ENCODE data around the gene YAF2.
"Not testable (repeated sequence)": the region's sequence is repeated elsewhere in the genome, so short reads cannot be mapped to it uniquely, and the experiment has no call there.

Gene YAF2

DNA sequence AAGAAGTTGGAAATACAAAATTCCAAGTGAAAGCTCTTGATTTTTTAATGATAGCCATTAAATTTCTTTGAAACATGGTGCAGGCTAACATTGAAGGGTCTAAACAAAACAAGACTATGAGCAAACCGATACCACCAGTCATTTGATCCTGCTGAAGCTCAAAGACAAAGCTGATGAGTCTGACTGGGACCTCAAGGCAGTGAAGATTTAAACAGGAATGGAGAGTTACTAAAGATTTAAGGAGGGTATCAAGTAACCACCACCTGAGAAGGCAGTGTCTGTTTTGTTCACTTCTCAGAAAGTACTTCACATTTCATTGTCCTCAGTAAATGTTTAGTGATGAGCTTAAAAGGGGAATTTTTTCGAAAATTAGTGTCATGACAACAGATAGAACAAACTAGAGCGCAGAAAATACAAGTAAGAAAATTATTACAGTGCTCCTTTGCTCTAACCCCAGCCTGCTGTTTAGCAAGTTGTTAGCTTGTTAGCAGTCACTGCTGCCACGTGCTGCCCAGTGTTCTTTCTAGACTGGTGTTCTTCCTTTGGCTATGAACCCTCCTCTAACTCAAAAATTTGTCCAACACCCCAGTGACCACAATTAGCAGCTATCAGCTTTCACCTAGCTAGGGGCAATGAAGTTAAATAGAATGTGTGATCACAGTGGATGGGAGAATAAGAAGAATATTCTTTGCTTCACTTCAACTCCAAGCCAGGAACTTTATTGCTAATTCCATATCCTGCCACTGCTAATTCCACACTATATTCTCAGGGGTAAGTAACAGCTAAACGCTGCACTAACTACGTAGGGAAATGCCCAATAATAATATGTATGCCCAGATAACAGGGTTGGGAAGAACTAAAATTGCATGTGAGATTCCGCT lies 41.1 kb downstream of the YAF2 start:
- DNase-seq (ENCODE audit: low spot score) = no peak

DNA sequence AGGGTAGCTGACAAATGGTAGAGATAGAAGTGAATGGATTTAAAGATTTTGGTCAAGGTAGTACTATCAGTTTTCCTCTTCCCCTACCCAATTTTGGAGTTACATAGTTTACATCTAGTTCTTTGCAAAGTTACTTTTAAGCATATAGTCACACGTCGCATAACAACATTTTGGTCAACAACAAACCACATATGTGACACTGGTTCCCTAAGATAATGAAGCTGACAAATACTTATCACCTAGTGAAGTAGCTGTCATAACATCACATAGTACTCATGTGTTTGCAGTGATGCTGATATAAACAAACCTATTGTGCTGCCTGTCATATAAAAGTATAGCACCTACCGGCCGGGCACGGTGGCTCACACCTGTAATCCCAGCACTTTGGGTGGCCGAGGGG lies 45.4 kb downstream of the YAF2 start:
- DNase-seq (ENCODE audit: low spot score) = no peak

DNA sequence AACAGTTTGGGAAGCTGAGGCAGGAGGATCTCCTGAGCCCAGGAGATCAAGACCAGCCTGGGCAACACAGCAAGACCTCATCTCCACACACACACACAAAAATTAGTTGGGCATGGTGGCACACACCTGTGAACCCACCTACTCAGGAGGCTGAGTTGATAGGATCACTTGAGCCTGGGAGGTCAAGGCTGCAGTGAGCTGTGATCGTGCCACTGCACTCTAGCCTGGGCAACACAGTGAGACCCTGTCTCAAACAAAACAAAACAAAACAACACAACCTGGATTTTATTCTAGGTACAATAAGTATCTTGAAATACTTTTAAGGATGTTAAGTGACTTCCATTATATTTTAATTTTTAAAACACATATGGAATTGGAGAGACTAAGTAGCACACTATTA lies 45.8 kb downstream of the YAF2 start:
- DNase-seq (ENCODE audit: low spot score) = no peak

DNA sequence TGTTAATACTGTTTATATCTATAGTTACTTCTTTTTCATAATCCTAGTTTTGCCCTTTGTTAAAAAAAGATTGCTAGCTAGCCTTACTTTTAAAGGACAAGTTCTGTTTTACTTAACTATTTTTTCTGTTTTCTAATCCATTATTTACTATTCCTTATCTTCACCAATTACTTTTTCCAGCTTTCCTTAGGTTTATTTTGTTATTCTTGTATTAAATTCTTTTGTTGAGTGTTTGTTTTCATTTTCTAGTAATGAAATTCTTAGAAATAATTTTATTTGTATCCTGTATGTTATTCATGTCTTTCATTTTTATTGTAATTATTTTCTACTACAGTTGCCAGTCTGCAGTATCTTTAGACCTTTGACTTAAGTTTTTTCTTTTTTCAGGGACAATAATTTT lies 47.7 kb downstream of the YAF2 start:
- DNase-seq (ENCODE audit: low spot score) = no peak

DNA sequence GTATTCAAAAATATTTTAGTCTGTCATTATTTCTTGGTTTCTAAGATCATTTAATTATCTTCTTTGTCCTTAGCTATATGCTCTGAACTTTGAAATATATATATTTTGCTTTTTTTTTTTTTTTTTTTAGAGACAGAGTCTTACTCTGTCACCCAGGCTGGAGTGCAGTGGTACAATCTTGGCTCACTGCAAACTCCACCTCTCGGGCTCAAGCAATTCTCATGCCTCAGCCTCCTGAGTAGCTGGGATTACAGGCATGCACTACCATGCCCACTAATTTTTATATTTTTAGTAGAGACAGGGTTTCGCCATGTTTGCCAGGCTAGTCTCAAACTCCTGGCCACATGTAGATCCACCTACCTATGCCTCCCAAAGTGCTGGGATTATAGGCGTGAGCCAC lies 49.8 kb downstream of the YAF2 start:
- not testable (repeated sequence) for DNase-seq (ENCODE audit: low spot score)

DNA sequence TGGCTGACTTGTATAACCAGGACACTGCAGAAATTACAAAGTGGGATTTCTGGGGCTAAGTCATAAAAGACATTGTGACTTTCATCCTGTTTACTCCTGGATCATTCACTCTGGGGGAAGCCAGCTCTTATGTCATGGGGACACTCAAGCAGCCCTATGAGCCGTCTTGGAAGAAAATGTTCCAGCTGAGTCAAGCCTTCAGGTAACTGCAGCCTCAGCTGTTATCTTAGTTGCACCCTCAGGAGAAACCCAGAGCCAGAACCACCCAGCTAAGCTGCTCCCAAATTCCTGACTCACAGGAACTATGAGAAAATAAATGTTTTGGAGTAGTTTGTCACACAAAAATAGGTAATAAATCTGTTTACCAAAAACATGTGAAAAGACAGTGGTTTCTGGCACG lies 50.2 kb downstream of the YAF2 start:
- DNase-seq (ENCODE audit: low spot score) = no peak

DNA sequence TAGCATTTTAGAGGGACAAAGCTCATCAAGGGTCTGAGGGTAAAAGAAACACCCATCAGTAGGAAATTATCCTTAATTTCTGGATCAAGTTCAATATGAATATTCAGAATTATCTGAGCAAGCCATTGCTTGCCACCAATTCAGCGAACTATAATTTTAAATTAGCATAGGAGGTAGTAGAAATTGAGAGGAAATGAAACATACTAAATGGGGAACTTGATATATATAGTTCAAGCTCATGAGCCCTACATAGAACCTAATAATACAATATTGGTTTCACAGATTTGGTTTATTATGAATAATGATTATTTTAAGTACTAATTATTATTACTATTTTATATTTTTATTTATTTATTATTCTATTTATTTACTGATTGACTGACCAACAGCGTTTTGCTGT lies 51.3 kb downstream of the YAF2 start:
- DNase-seq (ENCODE audit: low spot score) = no peak

DNA sequence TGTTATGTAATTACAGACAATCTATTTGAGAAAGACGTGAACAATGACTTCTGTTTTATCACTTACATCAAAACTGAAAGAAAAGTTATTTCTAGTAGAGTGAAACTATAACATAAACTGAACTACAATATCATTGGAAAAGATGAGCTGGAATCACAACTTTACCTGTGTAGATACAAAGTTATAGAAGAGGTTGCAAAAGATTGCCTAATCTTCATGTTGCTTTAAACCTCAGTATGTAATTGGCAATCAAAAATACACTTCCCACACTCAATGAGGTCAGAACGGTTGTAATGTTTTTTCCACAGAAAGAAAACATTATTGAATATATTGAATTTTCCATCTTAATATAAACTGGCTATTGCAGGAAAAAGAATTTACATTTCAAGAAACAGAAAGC lies 55.7 kb downstream of the YAF2 start:
- no peak for DNase-seq (ENCODE audit: low spot score)

DNA sequence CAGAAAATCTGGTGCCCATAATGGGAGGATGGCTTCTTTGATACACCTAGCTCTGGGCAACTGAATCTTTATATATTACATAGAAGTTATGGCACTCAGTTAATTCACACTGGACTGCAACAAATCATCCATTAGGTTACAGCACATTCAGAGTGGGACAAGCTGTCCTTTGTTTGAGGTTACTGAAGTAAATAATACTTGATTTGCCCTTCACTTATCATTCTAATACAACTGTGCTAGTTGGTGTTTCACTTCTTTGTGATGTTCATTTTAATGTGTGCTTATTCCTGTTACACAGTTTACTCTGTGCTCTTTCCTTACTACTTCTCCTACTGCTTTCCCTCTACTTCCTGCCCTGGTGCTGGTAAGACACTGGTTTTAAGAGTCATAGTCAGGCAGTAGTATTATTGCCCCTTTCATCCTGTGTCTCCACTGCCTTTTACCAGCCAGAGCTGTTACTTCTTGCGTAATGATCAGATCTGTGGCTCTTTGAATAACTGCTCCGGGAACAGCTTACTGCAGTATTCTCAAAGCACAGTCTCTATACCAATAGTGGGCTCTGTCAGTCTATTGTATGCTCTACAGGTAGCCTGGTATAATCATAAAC lies 57.0 kb downstream of the YAF2 start:
- peak; percentile 56 for DNase-seq (ENCODE audit: low spot score)

DNA sequence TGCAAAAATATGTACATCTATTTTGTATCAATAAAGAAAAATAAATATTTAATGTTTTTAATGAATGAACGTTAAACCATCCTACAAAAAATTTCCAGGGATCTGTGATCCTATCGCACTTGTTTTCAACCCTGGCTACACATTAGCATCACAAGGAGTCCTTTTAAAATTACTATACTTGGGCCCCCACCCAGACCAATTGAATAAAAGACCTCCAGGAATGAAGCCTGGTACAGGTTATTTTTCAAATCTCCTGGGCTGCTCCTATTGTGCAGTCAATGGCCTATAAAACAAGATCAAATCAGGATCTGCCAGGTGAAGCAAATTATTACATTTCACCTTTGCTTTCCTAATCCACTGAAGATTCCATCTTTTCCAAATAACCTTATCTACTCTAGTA lies 59.9 kb downstream of the YAF2 start:
- DNase-seq (ENCODE audit: low spot score) = no peak

DNA sequence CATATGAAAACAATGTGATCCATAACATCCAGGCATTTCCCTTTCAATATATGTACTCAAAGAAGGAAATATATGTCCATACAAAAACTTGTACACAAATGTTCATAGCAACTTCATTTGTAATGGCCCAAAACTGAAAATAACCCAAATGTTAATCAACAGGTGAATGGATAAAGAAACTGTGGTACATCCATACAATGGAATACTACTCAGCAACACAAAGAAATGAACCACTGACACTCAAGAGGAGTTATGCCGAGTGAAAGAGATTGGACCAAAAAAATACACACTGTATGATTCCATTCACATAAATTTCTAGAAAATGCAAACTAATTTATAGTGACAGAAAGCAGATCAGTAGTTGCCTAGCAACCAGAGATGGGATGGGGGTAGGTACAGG lies 63.1 kb downstream of the YAF2 start:
- DNase-seq (ENCODE audit: low spot score) = no peak

DNA sequence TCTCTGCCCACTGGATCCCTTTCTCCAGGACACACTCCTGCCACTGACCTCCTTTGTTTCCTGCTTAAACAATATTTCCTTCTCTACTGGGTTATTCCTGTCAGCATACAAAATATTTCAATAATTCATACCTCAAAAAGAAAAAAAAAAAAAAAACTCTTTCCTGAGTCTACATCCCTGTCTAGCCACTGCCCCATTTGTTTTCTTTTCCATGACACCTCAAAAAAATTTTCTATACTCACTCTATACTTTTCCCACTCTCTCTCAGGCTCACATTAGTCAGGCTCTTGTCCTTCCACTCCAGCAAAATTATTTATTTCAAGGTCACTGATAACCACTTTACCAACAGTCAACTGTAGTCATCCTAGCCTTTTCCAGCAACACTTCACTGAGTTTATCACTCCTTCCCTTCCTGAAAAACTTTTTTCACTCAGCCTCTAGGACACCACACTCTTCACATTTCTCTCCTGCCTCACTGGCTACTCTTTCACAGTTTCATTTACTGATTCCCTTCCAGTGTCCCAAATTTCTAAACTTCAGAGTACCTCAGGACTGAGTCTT lies 64.0 kb downstream of the YAF2 start:
- DNase-seq (ENCODE audit: low spot score) = no peak

DNA sequence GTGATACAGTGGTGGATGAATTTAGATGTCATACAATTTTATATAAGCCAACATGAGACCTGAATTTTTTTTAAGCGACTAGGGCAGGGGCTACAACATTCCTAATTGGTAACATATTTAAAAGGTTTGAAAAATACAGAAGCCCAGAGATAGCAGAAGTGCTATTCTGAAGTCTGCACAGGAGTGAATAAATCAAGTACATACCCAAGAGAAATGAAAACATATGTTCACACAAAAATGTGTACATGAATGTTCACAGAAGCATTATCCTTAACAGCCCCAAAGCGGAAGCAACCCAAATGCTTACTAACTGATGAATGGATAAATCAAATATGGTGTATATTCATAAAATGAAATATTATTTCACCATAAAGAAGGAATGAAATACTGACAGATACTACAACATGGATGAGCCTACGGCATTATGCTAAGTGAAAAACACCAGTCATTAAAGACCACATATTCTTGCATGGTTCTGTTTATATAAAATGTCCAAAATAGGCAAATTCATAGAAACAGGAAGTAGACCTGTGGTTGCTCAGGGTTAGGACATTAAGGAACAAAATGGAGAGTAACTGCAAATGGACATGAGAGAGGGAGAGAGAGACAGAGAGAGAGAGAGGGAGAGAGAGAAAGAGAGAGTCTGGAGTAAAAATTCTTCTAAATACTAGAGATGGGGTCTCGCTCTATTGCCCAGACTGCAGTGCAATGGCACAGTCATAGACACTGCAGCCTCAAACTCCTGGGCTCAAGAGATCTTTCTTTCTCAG lies 65.4 kb downstream of the YAF2 start:
- DNase-seq (ENCODE audit: low spot score) = no peak

DNA sequence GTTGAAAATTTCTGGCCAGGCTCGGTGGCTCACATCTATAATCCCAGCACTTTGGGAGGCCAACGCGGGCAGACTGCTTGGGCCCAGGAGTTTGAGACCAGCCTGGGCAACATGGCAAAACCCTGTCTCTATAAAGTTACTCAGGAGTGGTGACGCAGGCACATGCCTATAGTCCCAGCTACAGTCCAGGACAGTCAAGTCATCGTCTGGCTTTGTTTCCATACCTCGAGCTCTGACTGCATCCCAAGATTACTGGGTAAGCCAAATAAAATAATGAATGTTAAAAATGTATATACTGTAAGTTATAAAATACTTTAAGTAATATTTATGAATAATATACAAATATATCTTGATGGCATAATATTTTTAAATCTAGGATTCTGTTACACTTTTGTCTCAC lies 70.3 kb downstream of the YAF2 start:
- no peak for DNase-seq (ENCODE audit: low spot score)

DNA sequence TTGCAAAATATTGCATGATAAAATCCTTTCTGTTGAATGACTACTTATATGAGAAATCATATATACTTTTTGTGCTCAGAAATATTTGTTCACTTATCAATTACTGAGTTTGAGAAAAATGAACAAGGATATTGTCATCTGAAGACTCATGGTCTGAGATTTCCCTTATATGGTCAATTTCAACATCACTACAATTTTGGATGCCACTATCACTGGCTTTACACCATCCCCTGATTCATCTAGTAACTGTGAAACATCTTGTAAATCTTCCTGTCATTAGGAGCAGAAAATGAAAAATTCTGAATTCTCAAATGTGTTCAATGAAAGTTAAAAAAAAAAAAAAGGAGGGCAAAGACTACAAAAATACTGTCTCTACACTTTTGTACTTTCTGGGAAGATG lies 71.5 kb downstream of the YAF2 start:
- no peak for DNase-seq (ENCODE audit: low spot score)

DNA sequence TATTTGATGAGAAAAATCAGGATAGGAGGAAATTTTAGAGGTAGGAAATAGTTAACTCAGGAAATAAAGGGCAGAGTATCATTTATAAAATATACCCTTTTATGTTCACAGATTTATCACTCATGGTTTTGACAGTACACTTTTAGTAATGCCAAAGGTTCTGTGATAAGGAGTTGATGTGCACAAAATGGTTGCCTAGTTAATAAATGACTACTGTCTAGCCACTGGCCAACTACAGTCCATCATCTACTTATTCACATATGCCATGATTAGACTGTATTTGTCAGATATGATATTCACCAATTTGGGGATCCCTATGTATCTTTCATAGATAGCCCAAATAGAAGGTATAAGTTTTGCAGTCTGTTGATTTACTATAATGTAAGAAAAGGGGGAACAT lies 74.1 kb downstream of the YAF2 start:
- DNase-seq (ENCODE audit: low spot score) = no peak

DNA sequence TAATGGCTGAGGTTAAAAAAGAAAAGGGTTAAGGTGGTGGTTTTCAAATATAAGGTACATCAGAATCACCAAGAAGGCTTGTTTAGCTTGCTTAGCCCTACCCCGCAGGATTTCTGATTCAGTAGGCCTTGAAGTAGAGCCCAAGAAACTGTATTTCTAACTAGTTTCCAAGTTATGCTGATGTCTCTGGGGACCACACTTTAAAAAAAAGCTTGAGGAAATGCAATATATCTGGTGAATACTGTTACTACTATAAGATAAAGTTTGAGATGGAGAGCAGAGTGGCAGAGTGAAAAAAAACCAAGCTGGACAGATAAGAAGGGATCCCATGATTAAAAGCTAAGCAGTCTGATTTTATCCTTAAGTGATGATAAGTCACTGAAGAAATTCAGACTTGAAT lies 75.1 kb downstream of the YAF2 start:
- DNase-seq (ENCODE audit: low spot score) = no peak

DNA sequence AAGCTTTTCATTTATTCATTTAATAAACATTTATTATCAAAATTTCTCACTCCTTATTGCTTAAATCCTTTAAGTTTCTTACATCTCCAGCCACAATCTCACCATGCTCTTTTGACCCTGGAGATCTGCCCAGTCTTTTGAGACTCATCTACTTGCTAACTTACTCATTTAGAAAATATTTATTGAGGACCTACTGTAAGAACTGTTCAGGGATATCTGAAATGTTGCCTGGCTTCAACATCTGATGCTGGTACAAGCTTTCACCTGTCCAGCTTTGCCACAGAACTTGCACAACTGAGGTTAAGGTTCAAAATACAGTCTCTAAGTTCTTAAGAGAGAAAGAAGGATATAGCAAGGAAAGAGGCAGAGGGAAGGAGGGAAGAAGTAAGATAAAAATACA lies 75.9 kb downstream of the YAF2 start:
- DNase-seq (ENCODE audit: low spot score) = no peak

DNA sequence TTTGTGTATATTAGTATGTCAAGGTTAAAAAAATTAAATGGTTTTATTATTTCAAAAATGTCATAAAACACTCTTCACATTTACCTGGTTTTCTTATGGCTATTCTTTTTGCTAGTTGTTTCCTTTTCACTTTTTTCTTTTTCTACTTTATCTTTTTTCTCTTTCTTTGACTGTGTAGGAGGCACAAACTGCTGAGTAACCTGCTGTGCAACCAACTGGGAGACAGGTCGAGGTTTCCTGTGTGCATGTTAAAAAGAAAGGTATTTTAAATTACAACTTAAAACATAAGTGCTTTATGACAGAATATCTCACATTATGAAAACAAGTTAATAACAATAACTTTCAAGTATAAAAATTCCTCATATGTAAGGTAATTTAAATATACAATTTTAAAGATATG lies 76.5 kb downstream of the YAF2 start:
- no peak for DNase-seq (ENCODE audit: low spot score)

DNA sequence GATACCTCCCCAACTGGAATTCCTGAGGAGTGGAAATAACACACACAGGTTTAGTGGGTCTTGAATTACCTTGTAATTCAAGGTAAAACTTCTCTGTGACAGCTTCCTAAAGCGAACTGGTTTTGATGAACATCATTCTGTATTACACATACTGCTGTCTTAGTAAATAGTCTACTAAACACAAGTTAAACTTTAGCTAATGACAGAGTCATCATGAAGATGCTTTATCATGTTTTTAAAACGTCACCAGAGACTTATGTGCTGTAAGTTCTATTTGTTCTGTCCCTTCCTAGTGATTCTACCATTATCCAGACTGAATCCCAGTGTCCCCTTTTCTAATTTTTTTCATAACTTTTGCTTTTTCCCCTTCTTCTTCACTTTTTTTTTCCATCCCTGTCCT lies 81.8 kb downstream of the YAF2 start:
- DNase-seq (ENCODE audit: low spot score) = no peak

DNA sequence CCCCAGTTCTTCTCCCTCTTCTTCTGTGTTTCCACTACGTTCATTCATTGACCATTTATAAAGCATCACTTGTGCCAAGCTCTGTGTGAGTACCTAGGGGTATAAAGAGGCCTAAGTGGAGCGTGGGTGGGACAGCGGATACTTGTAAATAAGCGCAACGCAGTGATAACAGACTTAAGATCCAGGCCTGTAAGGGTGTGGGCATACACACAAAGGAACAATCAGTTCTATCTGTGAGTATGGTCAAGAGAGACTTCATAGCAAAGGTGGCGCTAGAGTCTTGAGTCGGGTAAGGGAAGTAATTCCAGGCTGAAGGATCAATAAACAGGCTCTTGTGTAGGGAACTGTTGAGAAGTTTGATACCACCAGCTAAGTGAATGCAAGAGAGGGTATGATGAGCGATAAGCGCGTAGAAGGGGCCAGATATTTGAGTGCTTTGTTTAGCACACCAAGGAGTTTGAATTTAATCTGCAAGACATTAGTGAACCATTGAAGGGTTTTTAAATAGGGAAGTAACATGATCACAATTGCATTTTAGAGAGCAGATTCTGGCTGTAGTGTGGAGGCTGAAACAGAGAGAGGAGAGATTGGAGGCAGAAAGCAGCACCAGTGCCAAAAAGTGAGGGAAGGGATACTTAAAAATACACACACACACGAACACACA lies 92.4 kb downstream of the YAF2 start:
- DNase-seq (ENCODE audit: low spot score) = peak; percentile 29

DNA sequence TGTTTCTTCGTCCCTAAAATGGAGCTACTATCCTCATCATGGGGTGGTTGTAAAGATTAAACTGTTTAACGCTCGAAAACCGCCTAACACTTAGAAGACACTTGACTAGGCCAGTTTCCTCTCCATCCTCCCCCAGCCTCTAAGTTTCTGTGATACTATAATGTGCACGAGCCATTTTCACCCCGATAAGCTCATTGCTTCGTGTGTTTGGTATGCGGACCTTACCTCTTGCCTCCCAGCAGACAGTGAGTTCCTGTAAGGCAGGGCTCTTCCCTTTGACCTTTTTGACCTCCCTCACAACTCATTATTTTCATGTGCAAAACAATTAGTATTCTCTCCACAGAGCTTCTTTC lies 92.9 kb downstream of the YAF2 start:
- no peak for DNase-seq (ENCODE audit: low spot score)
